CD14-positive monocyte (primary cell): ENCODE results near the gene ERCC3. TPM values are rescaled to one million over a fixed set of nuclear protein-coding genes. Genes with fewer than 3 reads are reported as not detected.

Source experiments
- DNase-seq, 3 donors: peaks; one replicate each; pipeline ENCODE4 v3.0.0-alpha.2; 2011 to 2022
- H2AFZ ChIP-seq: 2 replicates; pipeline ENCODE4 v1.6.0; 2012; ENCODE audit warnings: mild to moderate bottlenecking, low read depth, low read length, inconsistent platforms; ENCODE audit not compliant: insufficient read depth, poor library complexity, severe bottlenecking
- H3K27ac ChIP-seq, 2 donors: 1 replicate in 1 of 2; 2 replicates in 1 of 2; pipeline ENCODE4 v1.5.1; 2012 to 2013; ENCODE audit warnings: low read length in 2 of 2, control low read depth in 1 of 2, inconsistent platforms in 1 of 2, low read depth in 1 of 2, mild to moderate bottlenecking in 1 of 2
- H3K27me3 ChIP-seq, 2 donors: one replicate each; pipeline versions ENCODE4 v1.6.0 to v1.6.1; 2011 to 2013; ENCODE audit warnings: low read length in 2 of 2; ENCODE audit not compliant: control insufficient read depth in 2 of 2, insufficient read depth in 2 of 2
- H3K36me3 ChIP-seq, 2 donors: replicated peaks in 1 of 2; 1 replicate in 1 of 2; 2 replicates in 1 of 2; pipeline versions ENCODE4 v1.5.1 to v1.6.1; 2012 to 2013; ENCODE audit warnings: low read length in 2 of 2, control low read depth in 1 of 2, inconsistent platforms in 1 of 2, mild to moderate bottlenecking in 1 of 2; ENCODE audit not compliant: insufficient read depth in 2 of 2, control insufficient read depth in 1 of 2
- H3K4me1 ChIP-seq, 2 donors: 1 replicate in 1 of 2; 2 replicates in 1 of 2; pipeline versions ENCODE4 v1.5.1 to v1.6.1; 2012 to 2013; ENCODE audit warnings: low read length in 2 of 2, control low read depth in 1 of 2, inconsistent platforms in 1 of 2, mild to moderate bottlenecking in 1 of 2, moderate library complexity in 1 of 2; ENCODE audit not compliant: insufficient read depth in 2 of 2, control insufficient read depth in 1 of 2
- H3K4me2 ChIP-seq: replicated peaks from 2 replicates; pipeline ENCODE3; 2012; ENCODE audit warnings: low read length, moderate library complexity, mild to moderate bottlenecking; ENCODE audit not compliant: poor library complexity, severe bottlenecking; ENCODE audit errors: extremely low read depth
- H3K4me3 ChIP-seq, 3 experiments: fragments of 200-600 bp in 1 of 3; sonication (generic) in 1 of 3; replicated peaks in 1 of 3; 1 replicate in 2 of 3; 2 replicates in 1 of 3; pipeline ENCODE4 v1.5.1; 2011 to 2013; ENCODE audit warnings: low read length in 3 of 3, mild to moderate bottlenecking in 3 of 3, control low read depth in 2 of 3, low read depth in 2 of 3, inconsistent platforms in 1 of 3, moderate library complexity in 1 of 3
- H3K79me2 ChIP-seq: 2 replicates; pipeline ENCODE4 v1.6.0; 2012; ENCODE audit warnings: mild to moderate bottlenecking, control low read depth, inconsistent platforms, low read length, moderate library complexity; ENCODE audit not compliant: insufficient read depth
- H3K9ac ChIP-seq: 2 replicates; pipeline ENCODE4 v1.6.0; 2017; ENCODE audit warnings: low read length, mild to moderate bottlenecking; ENCODE audit not compliant: insufficient read depth, poor library complexity, severe bottlenecking
- H3K9me3 ChIP-seq, 2 donors: replicated peaks in 1 of 2; 1 replicate in 1 of 2; 2 replicates in 1 of 2; pipeline versions ENCODE4 v1.5.1 to v1.6.1; 2012 to 2013; ENCODE audit warnings: low read length in 2 of 2, control low read depth in 1 of 2; ENCODE audit not compliant: control insufficient read depth in 1 of 2, insufficient read depth in 1 of 2
- H4K20me1 ChIP-seq: 2 replicates; pipeline ENCODE4 v1.6.0; 2012; ENCODE audit warnings: mild to moderate bottlenecking, low read length, control low read depth, moderate library complexity; ENCODE audit not compliant: insufficient read depth
- H3K27ac Mint-ChIP-seq, 7 donors: one replicate each; pipeline ENCODE4 v1.8.0; 2020; ENCODE audit warnings: mild to moderate bottlenecking in 7 of 7, mixed read lengths in 7 of 7, moderate library complexity in 6 of 7, inconsistent platforms in 2 of 7
- H3K27me3 Mint-ChIP-seq, 3 donors: one replicate each; pipeline ENCODE4 v1.8.0; 2021 to 2022; ENCODE audit warnings: low read depth in 3 of 3, mild to moderate bottlenecking in 3 of 3, mixed read lengths in 3 of 3, moderate library complexity in 3 of 3, inconsistent platforms in 1 of 3
- H3K36me3 Mint-ChIP-seq, 2 donors: one replicate each; pipeline ENCODE4 v1.8.0; 2020; ENCODE audit warnings: mixed read lengths in 2 of 2, inconsistent platforms in 1 of 2, mild to moderate bottlenecking in 1 of 2
- H3K4me1 Mint-ChIP-seq: one replicate; pipeline ENCODE4 v1.8.0; 2020; ENCODE audit warnings: mild to moderate bottlenecking, mixed read lengths
- H3K4me3 Mint-ChIP-seq, 2 donors: one replicate each; pipeline ENCODE4 v1.8.0; 2020; ENCODE audit warnings: mild to moderate bottlenecking in 2 of 2, mixed read lengths in 2 of 2, moderate library complexity in 1 of 2
- H3K9me3 Mint-ChIP-seq, 7 donors: one replicate each; pipeline ENCODE4 v1.8.0; 2020 to 2022; ENCODE audit warnings: mixed read lengths in 7 of 7, mild to moderate bottlenecking in 6 of 7, moderate library complexity in 6 of 7, inconsistent platforms in 2 of 7
- CTCF ChIP-seq: fragments of 200-600 bp; IDR thresholded peaks from one replicate; pipeline ENCODE4 v1.8.0; 2022; ENCODE audit warnings: antibody characterized with exemption, mild to moderate bottlenecking
- WGBS: methylation state at CpG from one replicate; pipeline ENCODE4 v1.1.5; 2013; ENCODE audit warnings: missing lambda C conversion rate; ENCODE audit not compliant: insufficient coverage; 5-methylcytosine and 5-hydroxymethylcytosine counted together
- intact Hi-C, 2 donors: fragments of 100-400 bp; cut with micrococcal nuclease; formaldehyde crosslinking; loops; one replicate each; pipeline versions ENCODE4 v1.15.0 to v1.15.1; 2023
- polyA plus RNA-seq, 3 donors: library from polyadenylated mRNA; depleted of rRNA in 1 of 3; unstranded in 2 of 3; stranded (reverse) in 1 of 3; fragments of 300-500 nt in 2 of 3; fragments of >200 nt in 1 of 3; fragmentation: Illumina TruSeq in 2 of 3; gene quantifications; 1 replicate in 2 of 3; 2 replicates in 1 of 3; pipeline ENCODE4 v1.2.3, GENCODE V29; 2012 to 2021

ERCC3 gene
- polyA plus RNA-seq, 3 donors = 13.2 to 49.7 (median 16.9) TPM

DNA sequence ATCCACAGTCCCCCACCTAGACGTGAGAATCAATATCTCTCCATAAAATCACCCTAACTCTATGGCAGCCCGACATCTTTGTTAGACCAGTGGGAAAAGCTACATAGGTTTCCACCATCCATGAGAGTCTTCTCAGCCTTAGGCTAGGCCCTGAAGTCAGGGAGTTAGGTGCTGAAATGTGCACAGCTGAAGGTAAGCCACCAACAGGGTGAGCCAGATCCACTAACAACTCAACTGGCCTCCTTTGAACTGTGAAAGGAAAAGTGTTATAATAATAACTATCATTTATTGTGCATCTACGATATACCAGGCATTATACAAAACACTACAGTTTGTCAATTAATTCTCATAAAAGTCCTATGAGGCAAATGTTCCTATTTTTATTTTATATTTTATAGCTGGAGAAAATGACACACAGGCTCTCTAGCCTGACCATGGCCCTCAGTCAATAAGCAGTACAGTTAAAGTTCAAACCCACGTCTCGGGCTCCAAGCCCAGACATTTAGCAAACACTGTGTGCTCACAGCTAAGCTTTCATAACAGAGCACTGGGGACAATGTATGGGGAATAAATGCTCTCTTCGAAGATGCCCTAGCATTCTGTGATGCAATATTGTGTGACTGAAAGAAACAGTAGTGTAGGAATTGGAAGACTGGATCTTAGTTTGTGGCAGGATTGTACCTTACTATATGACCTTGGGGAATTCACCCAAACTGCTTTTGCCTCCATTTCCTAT, 62.6 kb downstream of the ERCC3 start:
- Histone ChIP-seq H4K20me1 (no peaks in the 10 kb centered on the region), H3K27ac (no peak overlapping the region), H3K79me2 (no peaks in the 10 kb centered on the region), H3K9ac (no peak overlapping the region), H3K9me3 (peaks cover 7 to 9% of the 10 kb centered on the region in 2 donors), H3K27me3 (peaks cover 0 to 12% of the 10 kb centered on the region in 2 donors), H3K4me3 (no peak overlapping the region), H3K4me2 (no peak overlapping the region), H3K36me3 (no peaks in the 10 kb centered on the region), H3K4me1 (no peaks in the 10 kb centered on the region), H2AFZ (no peak overlapping the region)
- DNase-seq = no peak
- WGBS = 77% methylated on average over 2 of the region's 6 CpGs
- peaks cover 7% of the 10 kb centered on the region for H3K4me1 Mint-ChIP-seq
- peaks cover 3 to 24% (median 7%) of the 10 kb centered on the region in 3 donors for H3K27me3 Mint-ChIP-seq
- no peak overlapping the region for H3K27ac Mint-ChIP-seq
- peaks cover 6 to 25% (median 19%) of the 10 kb centered on the region in 7 donors for H3K9me3 Mint-ChIP-seq
- TF ChIP-seq CTCF = no peak
- no peak overlapping the region for H3K4me3 Mint-ChIP-seq
- no peaks in the 10 kb centered on the region for H3K36me3 Mint-ChIP-seq
- intact Hi-C loops = no loop called here

DNA sequence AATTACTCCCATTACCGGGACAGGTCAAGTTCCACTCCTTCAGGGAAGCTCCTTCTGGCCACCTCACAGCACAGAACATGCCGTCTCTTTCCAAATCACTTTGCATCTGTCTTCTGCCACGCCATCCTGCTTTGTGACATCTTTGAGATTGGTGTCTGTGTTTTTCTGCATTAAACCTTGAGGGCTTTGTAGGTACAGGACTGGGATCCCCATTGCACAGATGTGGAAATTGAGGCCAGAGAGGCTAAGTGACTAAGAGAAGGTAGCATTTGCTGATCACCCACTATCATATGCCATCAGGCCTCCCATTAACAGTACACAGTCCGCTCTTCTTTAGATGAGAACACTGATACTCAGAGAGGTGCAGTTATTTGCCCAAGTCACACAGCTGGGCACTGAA, 64.4 kb downstream of the ERCC3 start:
- no peak overlapping the region for H3K4me3 Mint-ChIP-seq
- Histone ChIP-seq H3K4me3 (no peak overlapping the region), H4K20me1 (no peaks in the 10 kb centered on the region), H3K9ac (no peak overlapping the region), H3K4me1 (no peaks in the 10 kb centered on the region), H3K4me2 (no peak overlapping the region), H3K9me3 (peaks cover 7 to 9% of the 10 kb centered on the region in 2 donors), H3K27me3 (peaks cover 10 to 29% of the 10 kb centered on the region in 2 donors), H3K36me3 (no peaks in the 10 kb centered on the region), H3K79me2 (no peaks in the 10 kb centered on the region), H2AFZ (no peak overlapping the region), H3K27ac (no peak overlapping the region)
- intact Hi-C loops = no loop called here
- H3K9me3 Mint-ChIP-seq = peaks cover 3 to 20% (median 14%) of the 10 kb centered on the region in 7 donors
- no peak for TF ChIP-seq CTCF
- peaks cover 7% of the 10 kb centered on the region for H3K4me1 Mint-ChIP-seq
- DNase-seq = no peak
- no peak overlapping the region for H3K27ac Mint-ChIP-seq
- H3K36me3 Mint-ChIP-seq = no peaks in the 10 kb centered on the region
- peaks cover 13 to 37% (median 17%) of the 10 kb centered on the region in 3 donors for H3K27me3 Mint-ChIP-seq
- 100% methylated on average over 3 of the region's 4 CpGs for WGBS
